OCI-LY7 (cell line): ENCODE data around the gene TRPV6.

Experiments used
- EZH2phosphoT487 ChIP-seq: fragments of 200-600 bp; sonication (generic); IDR thresholded peaks from 2 replicates; pipeline ENCODE4 v1.6.1; 2018; ENCODE audit warnings: low read depth, borderline replicate concordance, mild to moderate bottlenecking, mixed run types, antibody characterized with exemption, low read length, moderate library complexity, mixed read lengths
- TF ChIP-seq, protein P1 (sequence below): fragments of 200-600 bp; sonication (generic); conservative IDR thresholded peaks from 2 replicates; pipeline ENCODE4 v1.5.1; 2014; ENCODE audit warnings: mild to moderate bottlenecking, antibody characterized with exemption, low read length, moderate library complexity, mixed read lengths

DNA sequence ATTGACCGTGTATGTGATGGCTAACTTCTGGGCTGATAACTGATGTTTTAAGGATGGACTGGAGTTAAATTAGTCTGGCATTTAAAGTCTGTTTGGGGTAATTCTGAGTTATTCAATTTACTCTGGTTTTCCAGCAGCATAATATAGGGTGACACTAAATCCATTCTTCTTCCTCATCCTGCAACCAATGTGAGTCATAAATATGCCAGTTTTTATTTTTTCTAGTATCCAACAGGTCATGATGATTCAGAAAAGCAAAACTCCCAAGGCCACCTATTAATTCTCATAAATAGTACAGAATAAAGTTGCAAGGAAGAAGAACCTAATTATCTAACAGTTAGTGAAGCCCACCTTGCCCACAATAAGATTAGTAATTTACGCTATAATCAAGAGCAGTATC, 38.2 kb downstream of the TRPV6 start:
- TF ChIP-seq, protein P1, sequence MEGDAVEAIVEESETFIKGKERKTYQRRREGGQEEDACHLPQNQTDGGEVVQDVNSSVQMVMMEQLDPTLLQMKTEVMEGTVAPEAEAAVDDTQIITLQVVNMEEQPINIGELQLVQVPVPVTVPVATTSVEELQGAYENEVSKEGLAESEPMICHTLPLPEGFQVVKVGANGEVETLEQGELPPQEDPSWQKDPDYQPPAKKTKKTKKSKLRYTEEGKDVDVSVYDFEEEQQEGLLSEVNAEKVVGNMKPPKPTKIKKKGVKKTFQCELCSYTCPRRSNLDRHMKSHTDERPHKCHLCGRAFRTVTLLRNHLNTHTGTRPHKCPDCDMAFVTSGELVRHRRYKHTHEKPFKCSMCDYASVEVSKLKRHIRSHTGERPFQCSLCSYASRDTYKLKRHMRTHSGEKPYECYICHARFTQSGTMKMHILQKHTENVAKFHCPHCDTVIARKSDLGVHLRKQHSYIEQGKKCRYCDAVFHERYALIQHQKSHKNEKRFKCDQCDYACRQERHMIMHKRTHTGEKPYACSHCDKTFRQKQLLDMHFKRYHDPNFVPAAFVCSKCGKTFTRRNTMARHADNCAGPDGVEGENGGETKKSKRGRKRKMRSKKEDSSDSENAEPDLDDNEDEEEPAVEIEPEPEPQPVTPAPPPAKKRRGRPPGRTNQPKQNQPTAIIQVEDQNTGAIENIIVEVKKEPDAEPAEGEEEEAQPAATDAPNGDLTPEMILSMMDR, result no peak
- TF ChIP-seq EZH2phosphoT487, result no peak
